ENCODE results near the gene ZMYM4. TPM values are rescaled to one million over a fixed set of nuclear protein-coding genes. Genes with fewer than 3 reads are reported as not detected.

The ZMYM4 gene
- polyA plus RNA-seq, 1 donor from 2014 or later: 36.1 TPM

- TF ChIP-seq RAD21 (conservative IDR thresholded peaks at IDR 0.05): no peak
- TF ChIP-seq POLR2AphosphoS5 (IDR thresholded peaks at IDR 0.05): no peak
- no peak for TF ChIP-seq MXI1 (conservative IDR thresholded peaks at IDR 0.05; ENCODE audit: poor library complexity, severe bottlenecking)
- no peak for TF ChIP-seq EZH2 (IDR thresholded peaks at IDR 0.05; ENCODE audit: borderline replicate concordance, insufficient read depth, low read length, poor library complexity, severe bottlenecking)
- no peak for TF ChIP-seq TAF1 (IDR thresholded peaks at IDR 0.05; ENCODE audit: low read depth)
- TF ChIP-seq REST (IDR thresholded peaks at IDR 0.05; ENCODE audit: borderline replicate concordance): no peak
- no peak for TF ChIP-seq SMC3 (conservative IDR thresholded peaks at IDR 0.05; ENCODE audit: poor library complexity)
- TF ChIP-seq CTCF (IDR thresholded peaks at IDR 0.05; ENCODE audit: poor library complexity, severe bottlenecking): no peak
- no peak for TF ChIP-seq EP300 (conservative IDR thresholded peaks at IDR 0.05; ENCODE audit: poor library complexity, severe bottlenecking)
- no peaks in the 10 kb centered on the region for H3K36me3 ChIP-seq (ENCODE audit: insufficient read depth, low read length)
- H2AFZ ChIP-seq (ENCODE audit: low read depth, low read length): no peak overlapping the region
Measured at GRCh38 chr1:35359995-35360394, 91.5 kb downstream of the ZMYM4 start.

GRCh38 chr1:35361638-35362037, 93.1 kb downstream of the ZMYM4 start:
- no peaks in the 10 kb centered on the region for H3K9me3 ChIP-seq (ENCODE audit: low read length)
- no peaks in the 10 kb centered on the region for H3K36me3 ChIP-seq (ENCODE audit: insufficient read depth, low read length)
- no peaks in the 10 kb centered on the region for H3F3A ChIP-seq (ENCODE audit: insufficient read depth, low read length, poor library complexity, severe bottlenecking)
- no peak overlapping the region for H2AFZ ChIP-seq (ENCODE audit: low read depth, low read length)
- no peak overlapping the region for H3K27ac ChIP-seq (ENCODE audit: low read length)
- peaks cover 4% of the 10 kb centered on the region for H3K79me2 ChIP-seq (replicated peaks; ENCODE audit: insufficient read depth, low read length)
- TF ChIP-seq RAD21 (conservative IDR thresholded peaks at IDR 0.05) (no peak), MXI1 (conservative IDR thresholded peaks at IDR 0.05; ENCODE audit: poor library complexity, severe bottlenecking) (no peak), POLR2AphosphoS5 (IDR thresholded peaks at IDR 0.05) (no peak), TAF1 (IDR thresholded peaks at IDR 0.05; ENCODE audit: low read depth) (no peak), EZH2 (IDR thresholded peaks at IDR 0.05; ENCODE audit: borderline replicate concordance, insufficient read depth, low read length, poor library complexity, severe bottlenecking) (no peak), CTCF (IDR thresholded peaks at IDR 0.05; ENCODE audit: poor library complexity, severe bottlenecking) (no peak), SMC3 (conservative IDR thresholded peaks at IDR 0.05; ENCODE audit: poor library complexity) (no peak), REST (IDR thresholded peaks at IDR 0.05; ENCODE audit: borderline replicate concordance) (no peak), EP300 (conservative IDR thresholded peaks at IDR 0.05; ENCODE audit: poor library complexity, severe bottlenecking) (no peak)
- no peaks in the 10 kb centered on the region for H3K9me2 ChIP-seq (ENCODE audit: insufficient read depth, low read length)
- H3K4me2 ChIP-seq (ENCODE audit: low read length): no peak overlapping the region
- no peaks in the 10 kb centered on the region for H3K27me3 ChIP-seq (ENCODE audit: insufficient read depth, low read depth, low read length)
- H4K20me1 ChIP-seq (ENCODE audit: insufficient read depth): no peaks in the 10 kb centered on the region
- H3K9ac ChIP-seq (ENCODE audit: low read length): no peak overlapping the region
- H3K4me3 ChIP-seq (ENCODE audit: low read length): no peak overlapping the region

More at GRCh38 chr1:35359995-35360394, 91.5 kb downstream of the ZMYM4 start:
- Histone ChIP-seq H3K79me2 (replicated peaks; ENCODE audit: insufficient read depth, low read length) (peaks cover 3% of the 10 kb centered on the region), H3K4me3 (ENCODE audit: low read length) (no peak overlapping the region), H3K9me3 (ENCODE audit: low read length) (no peaks in the 10 kb centered on the region), H3K9ac (ENCODE audit: low read length) (no peak overlapping the region), H4K20me1 (ENCODE audit: insufficient read depth) (no peaks in the 10 kb centered on the region), H3K27me3 (ENCODE audit: insufficient read depth, low read depth, low read length) (no peaks in the 10 kb centered on the region), H3F3A (ENCODE audit: insufficient read depth, low read length, poor library complexity, severe bottlenecking) (no peaks in the 10 kb centered on the region), H3K9me2 (ENCODE audit: insufficient read depth, low read length) (no peaks in the 10 kb centered on the region), H3K4me2 (ENCODE audit: low read length) (no peak overlapping the region), H3K27ac (ENCODE audit: low read length) (no peak overlapping the region)

Measured in neural cell (in vitro differentiated cells).